Measurements from ENCODE around the gene CAMK4.

DNA sequence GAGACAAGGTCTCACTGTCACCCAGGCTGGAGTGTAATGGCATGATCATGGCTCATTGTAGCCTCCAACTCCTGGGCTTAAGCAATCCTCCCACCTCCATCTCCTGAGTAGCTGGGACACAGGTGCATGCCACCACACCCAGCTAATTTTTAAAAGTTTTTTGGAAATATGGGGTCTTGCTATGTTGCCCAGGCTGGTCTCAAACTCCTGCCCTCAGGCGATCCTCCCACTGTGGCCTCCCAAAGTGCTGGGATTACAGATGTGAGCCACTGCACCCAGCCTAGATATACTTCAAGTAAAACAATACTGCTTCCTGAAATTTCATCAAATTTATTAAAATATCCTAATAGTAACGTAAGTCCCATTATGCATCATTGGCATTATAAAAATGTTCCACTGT is 254.7 kb downstream of the CAMK4 start:
- TF ChIP-seq, protein P1, sequence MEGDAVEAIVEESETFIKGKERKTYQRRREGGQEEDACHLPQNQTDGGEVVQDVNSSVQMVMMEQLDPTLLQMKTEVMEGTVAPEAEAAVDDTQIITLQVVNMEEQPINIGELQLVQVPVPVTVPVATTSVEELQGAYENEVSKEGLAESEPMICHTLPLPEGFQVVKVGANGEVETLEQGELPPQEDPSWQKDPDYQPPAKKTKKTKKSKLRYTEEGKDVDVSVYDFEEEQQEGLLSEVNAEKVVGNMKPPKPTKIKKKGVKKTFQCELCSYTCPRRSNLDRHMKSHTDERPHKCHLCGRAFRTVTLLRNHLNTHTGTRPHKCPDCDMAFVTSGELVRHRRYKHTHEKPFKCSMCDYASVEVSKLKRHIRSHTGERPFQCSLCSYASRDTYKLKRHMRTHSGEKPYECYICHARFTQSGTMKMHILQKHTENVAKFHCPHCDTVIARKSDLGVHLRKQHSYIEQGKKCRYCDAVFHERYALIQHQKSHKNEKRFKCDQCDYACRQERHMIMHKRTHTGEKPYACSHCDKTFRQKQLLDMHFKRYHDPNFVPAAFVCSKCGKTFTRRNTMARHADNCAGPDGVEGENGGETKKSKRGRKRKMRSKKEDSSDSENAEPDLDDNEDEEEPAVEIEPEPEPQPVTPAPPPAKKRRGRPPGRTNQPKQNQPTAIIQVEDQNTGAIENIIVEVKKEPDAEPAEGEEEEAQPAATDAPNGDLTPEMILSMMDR (IDR thresholded peaks at IDR 0.05; ENCODE audit: insufficient read depth, low read length), result no peak
- TF ChIP-seq, protein P2, sequence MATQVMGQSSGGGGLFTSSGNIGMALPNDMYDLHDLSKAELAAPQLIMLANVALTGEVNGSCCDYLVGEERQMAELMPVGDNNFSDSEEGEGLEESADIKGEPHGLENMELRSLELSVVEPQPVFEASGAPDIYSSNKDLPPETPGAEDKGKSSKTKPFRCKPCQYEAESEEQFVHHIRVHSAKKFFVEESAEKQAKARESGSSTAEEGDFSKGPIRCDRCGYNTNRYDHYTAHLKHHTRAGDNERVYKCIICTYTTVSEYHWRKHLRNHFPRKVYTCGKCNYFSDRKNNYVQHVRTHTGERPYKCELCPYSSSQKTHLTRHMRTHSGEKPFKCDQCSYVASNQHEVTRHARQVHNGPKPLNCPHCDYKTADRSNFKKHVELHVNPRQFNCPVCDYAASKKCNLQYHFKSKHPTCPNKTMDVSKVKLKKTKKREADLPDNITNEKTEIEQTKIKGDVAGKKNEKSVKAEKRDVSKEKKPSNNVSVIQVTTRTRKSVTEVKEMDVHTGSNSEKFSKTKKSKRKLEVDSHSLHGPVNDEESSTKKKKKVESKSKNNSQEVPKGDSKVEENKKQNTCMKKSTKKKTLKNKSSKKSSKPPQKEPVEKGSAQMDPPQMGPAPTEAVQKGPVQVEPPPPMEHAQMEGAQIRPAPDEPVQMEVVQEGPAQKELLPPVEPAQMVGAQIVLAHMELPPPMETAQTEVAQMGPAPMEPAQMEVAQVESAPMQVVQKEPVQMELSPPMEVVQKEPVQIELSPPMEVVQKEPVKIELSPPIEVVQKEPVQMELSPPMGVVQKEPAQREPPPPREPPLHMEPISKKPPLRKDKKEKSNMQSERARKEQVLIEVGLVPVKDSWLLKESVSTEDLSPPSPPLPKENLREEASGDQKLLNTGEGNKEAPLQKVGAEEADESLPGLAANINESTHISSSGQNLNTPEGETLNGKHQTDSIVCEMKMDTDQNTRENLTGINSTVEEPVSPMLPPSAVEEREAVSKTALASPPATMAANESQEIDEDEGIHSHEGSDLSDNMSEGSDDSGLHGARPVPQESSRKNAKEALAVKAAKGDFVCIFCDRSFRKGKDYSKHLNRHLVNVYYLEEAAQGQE (IDR thresholded peaks at IDR 0.05; ENCODE audit: insufficient replicate concordance, low read depth), result no peak
- TF ChIP-seq SPI1 (IDR thresholded peaks at IDR 0.05; ENCODE audit: borderline replicate concordance, low read depth) (no peak), POLR2AphosphoS5 (IDR thresholded peaks at IDR 0.05; ENCODE audit: low read depth) (no peak)

Measured in HL-60 (cell line).